Measurements from ENCODE around the gene ABHD12. TPM values are rescaled to one million over a fixed set of nuclear protein-coding genes. Genes with fewer than 3 reads are reported as not detected.
"Not testable (repeated sequence)": the region's sequence is repeated elsewhere in the genome, so short reads cannot be mapped to it uniquely, and the experiment has no call there.

The ABHD12 gene
- total and polyA plus RNA-seq, 11 donors = 15.6 to 43.8 (median 26.5) TPM

- H3K27me3 ChIP-seq = no peaks in the 10 kb centered on the region
- peak overlapping the region in 1 of 12 donors; percentile 25 for H3K27ac ChIP-seq
- peaks cover 0 to 9% (median 6%) of the 10 kb centered on the region in 12 donors for H3K9me3 ChIP-seq
- H3K36me3 ChIP-seq = no peaks in the 10 kb centered on the region
- ATAC-seq (no peak), DNase-seq (no peak)
- peaks cover 0 to 19% (median 7%) of the 10 kb centered on the region in 12 donors for H3K4me1 ChIP-seq
- no peak for TF ChIP-seq CTCF (IDR thresholded peaks at IDR 0.05)
- TF ChIP-seq POLR2A (IDR thresholded peaks at IDR 0.05) = no peak
- 3 to 7% (median 6%) methylated on average over 4 of the region's 4 CpGs for WGBS, 4 donors
- intact Hi-C loops (cut with DNase I) = loop anchor here in 4 of 10 donors (10.0 kb wide), 3 partner anchors 333 to 413 kb away; partner anchors contain the start of gene APMAP (in 1 of the 4)
- H3K4me3 ChIP-seq = peak overlapping the region; percentile 30 to 84 (median 58)
Measured at GRCh38 chr20:25408170-25408547, 17.5 kb upstream of the ABHD12 start.

- peak; percentile 68 to 98 (median 94) for ATAC-seq
- H3K36me3 ChIP-seq = no peaks in the 10 kb centered on the region
- TF ChIP-seq CTCF (IDR thresholded peaks at IDR 0.05) = no peak
- no peak for TF ChIP-seq POLR2A (IDR thresholded peaks at IDR 0.05)
- peak within 1 kb of the TSS in 8 of 12 donors; percentile 2 to 36 (median 26) for H3K27ac ChIP-seq
- WGBS, 4 donors = 2 to 3% (median 2%) methylated on average over 45 to 56 of the region's 56 CpGs
- H3K27me3 ChIP-seq = no peaks in the 10 kb centered on the region
- peaks cover 0 to 15% (median 12%) of the 10 kb centered on the region in 12 donors for H3K9me3 ChIP-seq
- intact Hi-C loops (cut with DNase I) = loop anchor here in 4 of 10 donors (10.0 kb wide), 3 partner anchors 333 to 413 kb away; partner anchors contain the start of gene APMAP (in 1 of the 4)
- H3K4me1 ChIP-seq = peaks cover 0 to 19% (median 7%) of the 10 kb centered on the region in 12 donors
- peak within 1 kb of the TSS; percentile 30 to 84 (median 58) for H3K4me3 ChIP-seq
- peak; percentile 82 to 91 (median 85) for DNase-seq
Measured at GRCh38 chr20:25407311-25408169, 16.9 kb upstream of the ABHD12 start, which contains the start of gene GINS1. Gene GINS1, plus strand, starts transcription at chr20:25407673. Its CDS starts 148 bp downstream, at chr20:25407821.

GRCh38 chr20:25402583-25402982 is 11.9 kb upstream of the ABHD12 start:
- no peak for ATAC-seq
- Histone ChIP-seq H3K9me3 (peaks cover 0 to 24% (median 19%) of the 10 kb centered on the region in 12 donors), H3K27ac (no peak overlapping the region), H3K4me1 (peaks cover 0 to 12% (median 0%) of the 10 kb centered on the region in 12 donors), H3K4me3 (no peak overlapping the region), H3K36me3 (no peaks in the 10 kb centered on the region), H3K27me3 (no peaks in the 10 kb centered on the region)
- no peak for TF ChIP-seq CTCF (IDR thresholded peaks at IDR 0.05)
- no peak for TF ChIP-seq POLR2A (IDR thresholded peaks at IDR 0.05)
- intact Hi-C loops (cut with DNase I) = loop anchor here in 5 of 10 donors (5.0 to 10.0 kb wide), 5 partner anchors 105 to 410 kb away; partner anchors contain the start of gene APMAP (in 2 of the 5)
- no peak for DNase-seq
- 95 to 96% (median 96%) methylated on average over 7 of the region's 7 CpGs for WGBS, 4 donors

GRCh38 chr20:25400291-25400732 is 9.7 kb upstream of the ABHD12 start:
- not testable (repeated sequence) for DNase-seq
- WGBS, 4 donors = 75 to 78% (median 76%) methylated on average over 11 of the region's 11 CpGs

More at GRCh38 chr20:25400291-25400732, 9.7 kb upstream of the ABHD12 start:
- H3K9me3 ChIP-seq = peaks cover 0 to 24% (median 19%) of the 10 kb centered on the region in 12 donors
- H3K4me1 ChIP-seq, ATAC-seq, H3K27ac ChIP-seq, H3K4me3 ChIP-seq, H3K36me3 ChIP-seq, H3K27me3 ChIP-seq: not testable (repeated sequence)
- intact Hi-C loops (cut with DNase I) = loop anchor here in 5 of 10 donors (5.0 to 10.0 kb wide), 5 partner anchors 103 to 408 kb away; partner anchors contain the start of gene APMAP (in 2 of the 5)

Data from heart left ventricle (tissue), 16 donors.